Activated effector memory CD4-positive, alpha-beta T cell treated with anti-CD3 and anti-CD28 coated beads, Interleukin-2, amount 50 U/mL, for 16 hours (primary cell): Measurements from ENCODE around the gene PRKAB2.
"Not testable (repeated sequence)": the region's sequence is repeated elsewhere in the genome, so short reads cannot be mapped to it uniquely, and the experiment has no call there.

ENCODE experiments used
- DNase-seq: peaks from one replicate; pipeline ENCODE4 v3.0.0-alpha.2; 2020

PRKAB2 gene

DNA sequence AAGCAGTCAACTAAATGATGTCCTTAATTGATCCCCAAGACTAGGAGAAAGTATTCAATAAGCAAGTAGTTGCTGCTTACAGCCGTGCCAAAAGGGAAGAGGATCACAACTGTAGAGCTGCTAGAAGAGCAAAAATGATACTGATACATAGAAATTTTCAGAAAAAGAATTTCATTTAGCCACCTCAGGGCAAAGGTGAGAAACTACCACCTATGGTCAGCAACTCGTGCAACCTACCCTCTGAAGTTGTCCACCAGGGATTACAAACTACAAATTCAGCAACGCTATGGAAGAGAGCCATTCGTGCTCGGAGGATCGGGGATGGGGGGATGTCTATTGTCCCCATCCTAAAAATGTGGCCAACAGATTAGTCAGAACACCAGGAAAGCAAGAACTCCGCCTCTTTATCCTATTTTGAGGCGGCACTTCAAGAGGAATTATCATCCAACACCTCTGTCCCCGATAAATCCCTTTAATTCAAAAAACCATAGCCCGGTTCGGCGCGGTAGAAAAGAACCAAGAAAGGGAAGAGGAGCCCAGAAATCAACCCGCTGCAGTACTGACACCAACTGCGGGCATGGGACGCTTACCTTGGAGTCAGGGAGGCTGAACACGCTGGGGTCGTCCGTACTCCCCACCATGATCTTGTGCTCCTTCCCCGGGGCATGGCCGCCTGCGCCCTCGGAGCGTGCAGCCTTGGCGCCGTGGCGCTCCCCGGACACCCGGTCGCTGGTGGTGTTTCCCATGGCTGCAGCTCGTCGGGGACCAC lies 687 bp downstream of the PRKAB2 start:
- DNase-seq: no peak

DNA sequence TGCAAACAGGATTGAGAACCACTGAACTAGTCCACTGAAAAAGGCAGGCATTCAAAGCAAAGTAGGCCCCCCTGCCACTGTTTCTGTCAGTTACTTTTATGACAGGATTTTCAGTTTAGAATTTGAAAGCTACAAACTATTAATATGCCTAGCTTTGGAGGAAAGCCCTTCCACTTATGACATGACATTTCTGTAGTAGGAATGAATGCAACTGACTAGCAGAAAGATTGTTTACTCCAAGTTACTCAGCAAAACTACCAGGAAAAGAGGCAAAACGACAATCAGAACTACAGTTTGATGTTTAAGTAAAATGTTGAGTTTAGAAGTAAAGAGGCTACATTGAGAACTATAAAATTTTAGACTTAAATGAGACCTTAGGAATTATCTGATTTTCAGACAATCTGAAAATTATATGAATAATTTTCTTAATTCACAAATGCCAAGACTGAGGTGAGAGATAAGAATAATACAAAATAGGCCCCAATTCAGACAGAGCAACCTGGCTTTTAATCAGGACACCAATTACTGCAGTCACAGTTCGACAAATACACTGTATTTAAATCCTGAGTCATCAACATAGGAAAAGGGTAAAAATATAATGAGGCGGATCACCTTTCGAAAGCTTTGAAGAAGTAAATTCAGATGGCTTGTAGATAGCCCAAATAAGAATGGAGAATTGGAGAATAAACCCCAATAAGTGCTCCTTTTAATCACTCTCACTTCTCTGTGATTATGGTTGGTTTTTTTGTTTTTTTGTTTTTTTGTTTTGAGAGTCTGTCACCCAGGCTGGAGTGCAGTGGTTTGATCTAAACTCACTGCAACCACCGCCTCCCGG lies 2.2 kb downstream of the PRKAB2 start:
- DNase-seq: no peak

DNA sequence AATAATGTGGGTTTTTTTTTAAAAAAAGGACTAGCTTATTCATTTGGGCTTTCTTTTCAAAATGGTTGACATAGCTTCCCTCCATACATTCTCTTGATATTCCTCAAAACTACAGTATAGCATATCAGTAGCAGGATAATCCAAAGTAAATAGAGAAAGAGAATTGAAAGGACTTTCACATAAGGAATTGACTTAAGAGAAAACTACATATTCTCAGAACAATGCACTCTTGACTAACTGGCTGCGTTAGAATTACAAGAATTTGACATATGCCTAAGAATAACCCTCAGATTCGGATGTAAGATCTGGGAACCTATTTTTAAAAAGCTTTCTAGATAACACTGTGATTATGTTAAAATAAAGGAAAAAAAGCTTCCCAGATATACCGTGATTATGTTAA lies 3.1 kb downstream of the PRKAB2 start:
- no peak for DNase-seq

DNA sequence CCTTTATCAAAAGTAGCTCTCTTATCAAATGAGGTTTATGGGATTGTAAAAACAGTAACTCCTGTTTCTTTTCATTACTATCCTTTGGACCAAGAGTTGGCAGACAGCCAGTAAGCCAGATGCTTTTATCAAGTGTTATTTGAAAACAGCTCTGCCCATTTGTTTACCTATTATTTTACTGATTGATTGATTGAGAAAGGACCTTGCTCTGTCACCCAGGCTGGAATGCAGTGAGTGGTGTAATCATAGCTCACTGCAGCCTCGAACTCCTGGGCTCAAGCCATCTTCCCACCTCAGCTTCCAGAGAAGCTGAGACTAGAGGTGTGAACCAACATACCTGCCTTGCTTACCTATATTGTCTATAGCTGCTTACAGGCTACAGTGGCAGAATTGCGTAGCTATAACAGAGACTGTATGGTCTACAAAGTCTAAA lies 3.6 kb downstream of the PRKAB2 start:
- no peak for DNase-seq

DNA sequence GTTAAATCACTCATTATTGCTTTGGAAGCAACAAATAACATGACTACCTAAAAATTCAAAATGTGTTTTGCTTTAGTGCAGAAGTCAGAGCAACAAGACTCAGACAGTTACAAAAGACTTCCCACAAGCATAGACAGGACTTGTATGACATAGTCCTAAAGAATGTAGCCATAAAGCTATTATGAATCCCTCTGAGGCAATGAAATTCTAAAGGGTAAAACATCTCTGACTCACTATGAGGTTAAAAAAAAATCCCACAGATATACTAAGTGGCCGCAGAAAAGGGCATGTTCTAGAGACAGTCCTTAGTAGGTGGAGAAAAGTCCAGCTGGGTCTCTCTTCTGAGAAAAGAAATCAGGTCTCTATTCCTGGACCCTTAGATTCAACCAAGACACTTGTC lies 4.9 kb downstream of the PRKAB2 start:
- no peak for DNase-seq

DNA sequence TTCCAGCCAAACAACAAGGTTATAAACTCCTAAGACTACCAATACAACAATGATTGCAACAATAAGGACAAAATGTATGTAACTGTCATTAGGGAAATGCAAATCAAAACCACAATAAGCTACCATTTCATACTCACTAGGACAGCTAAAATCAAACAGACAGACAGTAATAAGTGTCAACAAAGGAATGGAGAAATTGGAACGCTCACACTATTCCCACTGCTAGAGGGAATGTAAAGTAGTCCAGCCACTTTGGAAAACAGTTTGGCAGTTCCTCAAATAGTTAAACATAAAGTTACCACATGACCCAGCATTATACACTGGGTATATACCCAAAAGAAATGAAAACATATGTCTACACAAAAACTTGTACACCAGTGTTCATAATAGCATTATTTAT lies 9.3 kb downstream of the PRKAB2 start:
- no peak for DNase-seq

DNA sequence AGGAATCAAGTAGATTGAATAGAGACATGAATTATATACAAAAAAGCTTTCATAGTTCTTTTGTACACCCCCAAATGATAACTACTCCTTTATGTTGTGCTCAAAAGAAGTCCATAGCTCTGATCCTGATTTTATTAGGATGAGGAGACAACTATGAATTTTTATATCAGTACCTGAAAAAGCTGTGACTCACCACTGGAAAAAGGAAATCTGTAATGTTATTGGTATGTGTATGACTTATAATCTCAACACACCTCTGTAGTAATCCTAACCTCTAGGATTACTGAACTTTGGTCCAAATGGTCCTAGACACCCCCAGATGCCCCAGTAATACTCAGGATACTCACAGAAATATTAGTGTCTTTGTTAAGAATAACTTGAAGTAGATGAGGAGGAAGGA lies 10.2 kb downstream of the PRKAB2 start:
- DNase-seq: no peak

DNA sequence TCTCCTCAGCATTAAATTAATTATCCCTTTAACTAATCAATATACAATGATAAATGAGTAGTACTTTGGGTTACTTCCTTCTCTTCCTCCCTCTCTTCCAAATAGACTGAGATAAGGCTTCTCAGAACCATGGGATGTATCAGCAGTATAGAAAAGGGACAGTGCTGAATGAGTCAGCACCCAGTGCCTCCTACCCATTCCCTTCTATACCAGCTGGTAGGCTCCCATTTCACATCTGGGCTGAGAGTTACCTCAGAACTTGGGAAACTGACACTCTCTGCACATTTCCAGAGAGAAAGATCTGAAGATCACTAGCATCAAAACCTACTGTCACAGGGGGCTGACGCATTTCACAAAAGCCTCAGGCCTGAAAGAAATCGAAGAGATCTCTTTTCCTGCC lies 15.2 kb downstream of the PRKAB2 start:
- DNase-seq: not testable (repeated sequence)

DNA sequence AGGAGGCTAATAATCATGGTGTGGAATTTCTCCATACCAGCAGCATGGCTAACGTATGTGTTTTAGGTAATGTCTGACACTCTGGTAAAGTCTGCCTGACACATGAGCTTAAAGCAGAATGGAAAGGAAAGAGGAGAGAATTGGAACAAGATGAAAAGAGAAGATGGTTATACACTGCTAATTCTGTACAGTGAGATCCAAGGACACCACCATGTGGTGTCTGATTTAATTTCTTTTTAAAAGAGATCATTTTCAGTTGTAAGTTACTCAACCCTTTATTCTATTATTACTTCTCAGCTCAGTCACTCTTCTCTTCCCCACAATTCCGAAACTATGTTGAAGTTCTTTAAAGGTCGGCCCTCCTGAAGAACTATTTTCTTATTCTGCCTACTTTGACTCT lies 15.6 kb downstream of the PRKAB2 start:
- DNase-seq: no peak

DNA sequence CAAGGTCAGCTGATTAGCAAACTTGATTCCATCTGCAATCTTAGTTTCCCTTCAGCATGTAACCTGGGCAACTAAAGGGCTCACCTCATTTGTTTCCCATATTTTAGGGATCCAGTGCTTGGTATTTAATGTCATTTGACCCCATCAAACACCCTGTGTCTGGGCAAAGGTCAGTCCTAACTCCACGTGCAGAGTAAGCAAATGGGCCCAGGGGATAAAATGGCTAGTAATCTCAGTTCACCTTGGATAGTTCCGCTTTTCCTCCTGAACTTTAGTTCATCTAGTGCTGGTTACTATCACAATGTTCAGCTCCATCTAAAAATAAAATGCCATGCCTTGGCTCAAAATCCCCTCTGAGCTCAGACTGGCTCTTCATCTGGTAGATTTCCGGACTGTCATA lies 19.5 kb downstream of the PRKAB2 start:
- DNase-seq: no peak

DNA sequence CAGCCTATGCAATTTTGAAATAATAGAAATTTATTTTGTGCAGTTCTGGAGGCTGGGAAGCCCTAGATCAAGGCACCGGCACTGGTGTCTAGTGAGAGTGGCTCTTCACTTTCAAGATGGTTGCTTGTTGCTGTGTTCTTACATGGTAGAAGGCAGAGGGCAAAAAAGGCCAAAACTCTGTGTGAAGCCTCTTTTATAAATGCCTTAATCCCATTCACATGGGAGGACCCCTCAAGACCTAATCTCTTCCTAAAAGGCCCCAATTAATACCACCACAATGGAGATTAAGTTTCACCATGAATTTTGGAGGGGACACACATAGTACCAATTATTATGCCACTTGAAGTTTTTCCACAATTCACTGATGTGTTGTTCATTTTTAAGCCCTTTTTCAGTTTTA lies 21.0 kb downstream of the PRKAB2 start:
- DNase-seq: no peak

DNA sequence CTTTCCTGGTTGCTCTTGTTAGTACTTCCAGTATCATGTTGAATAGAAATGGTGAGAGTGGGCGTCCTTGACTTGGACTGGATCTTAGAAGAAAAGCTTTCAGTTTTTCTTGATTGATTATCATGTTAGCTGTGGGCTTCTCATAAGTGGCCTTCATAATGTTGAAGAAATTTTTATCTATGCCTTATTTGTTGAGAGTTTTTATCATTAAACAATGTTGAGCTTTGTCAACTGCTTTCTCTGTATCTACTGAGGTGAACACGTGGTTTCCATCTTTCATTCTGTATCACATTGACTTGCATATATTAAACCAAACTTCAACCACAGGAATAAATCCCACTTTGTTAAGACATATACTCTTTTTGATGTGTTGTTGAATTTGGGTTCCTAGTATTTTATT lies 29.4 kb downstream of the PRKAB2 start:
- no peak for DNase-seq

DNA sequence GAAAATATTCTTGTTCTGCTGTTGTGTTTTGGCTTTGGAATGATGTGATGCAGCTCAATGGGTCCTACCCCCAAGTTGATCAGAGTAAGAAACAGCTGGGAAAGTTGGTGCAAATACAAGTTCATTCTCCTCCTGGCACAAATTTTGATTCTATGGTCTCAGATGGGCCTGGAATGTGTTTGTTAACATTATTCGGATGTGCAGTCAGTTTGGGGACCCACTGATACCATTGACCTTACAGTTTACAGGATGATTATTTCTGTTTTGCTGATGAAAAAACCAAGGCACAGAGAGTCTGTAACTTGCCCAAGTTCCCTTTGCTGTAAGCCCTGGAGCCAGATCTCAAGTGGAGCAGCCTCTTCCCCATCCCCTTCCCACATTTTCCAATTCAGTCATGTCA lies 41.5 kb downstream of the PRKAB2 start:
- not testable (repeated sequence) for DNase-seq

DNA sequence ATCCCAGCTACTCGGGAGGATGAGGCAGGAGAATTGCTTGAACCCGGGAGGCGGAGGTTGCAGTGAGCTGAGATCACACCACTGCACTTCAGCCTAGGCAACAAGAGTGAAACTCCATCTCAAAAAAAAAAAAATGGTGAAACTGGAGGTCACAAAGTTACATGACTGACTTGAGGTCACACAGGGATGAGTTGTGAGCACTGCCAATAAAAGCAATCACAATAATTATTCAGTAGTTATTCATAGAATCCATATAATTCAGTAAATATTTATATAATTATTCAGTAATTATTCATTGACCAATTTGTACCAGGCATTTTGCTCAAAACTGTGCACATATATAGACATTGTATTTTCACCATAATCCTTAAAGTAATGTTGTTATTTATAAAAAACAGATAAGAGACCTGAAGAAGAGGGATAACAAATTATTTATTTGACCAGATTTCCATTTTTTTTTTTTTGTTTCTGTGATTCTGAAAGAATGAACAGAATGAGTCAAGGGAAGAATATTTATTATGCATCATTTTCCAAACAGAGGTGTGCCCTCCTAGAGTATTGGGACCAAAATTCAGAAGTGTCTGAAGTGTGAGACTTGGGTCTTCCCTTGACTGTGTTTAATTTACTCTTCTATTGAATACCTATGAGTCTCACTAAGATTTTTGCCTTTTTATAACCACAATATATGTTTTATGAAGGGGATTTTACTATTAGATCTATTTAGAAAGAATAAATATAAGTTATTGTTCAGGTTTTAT lies 43.0 kb downstream of the PRKAB2 start:
- DNase-seq: no peak

DNA sequence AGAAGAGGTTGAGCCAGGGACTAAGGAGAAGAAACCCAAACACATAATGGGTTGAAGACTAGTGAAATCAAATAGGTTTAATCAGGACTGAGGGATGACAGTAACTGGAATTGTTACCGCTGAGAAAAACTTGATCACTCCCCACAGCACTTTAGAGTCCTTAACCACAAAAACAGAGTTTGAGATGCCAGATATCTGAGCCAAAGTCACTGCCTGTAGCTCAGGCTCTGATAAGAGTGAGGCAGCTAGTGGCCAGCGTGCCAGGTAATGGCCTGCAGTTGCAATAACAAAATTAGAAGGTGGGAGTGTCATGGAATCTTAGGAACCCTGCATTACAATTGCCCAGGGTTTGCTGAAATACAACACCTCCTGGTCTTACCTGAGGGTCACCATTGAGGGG lies 48.0 kb downstream of the PRKAB2 start:
- no peak for DNase-seq

DNA sequence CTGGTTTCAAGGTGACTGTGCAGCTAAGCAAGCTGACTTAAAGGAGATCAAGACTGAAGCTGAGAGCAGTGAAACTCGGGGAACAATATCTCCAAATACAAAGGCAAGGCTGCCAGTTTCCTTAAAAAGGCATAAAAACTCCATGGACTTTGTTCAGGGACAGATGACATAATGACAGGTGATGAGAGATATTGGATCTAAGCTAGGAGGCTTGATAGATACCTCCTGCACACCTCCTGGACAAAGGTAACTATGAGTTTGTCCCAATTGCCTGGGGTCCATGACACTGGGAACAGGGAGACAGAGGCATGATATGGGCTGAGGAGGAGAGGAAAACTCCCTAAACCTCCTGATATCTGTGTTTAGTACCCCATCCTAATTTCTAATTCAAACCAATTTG lies 55.2 kb downstream of the PRKAB2 start:
- no peak for DNase-seq

DNA sequence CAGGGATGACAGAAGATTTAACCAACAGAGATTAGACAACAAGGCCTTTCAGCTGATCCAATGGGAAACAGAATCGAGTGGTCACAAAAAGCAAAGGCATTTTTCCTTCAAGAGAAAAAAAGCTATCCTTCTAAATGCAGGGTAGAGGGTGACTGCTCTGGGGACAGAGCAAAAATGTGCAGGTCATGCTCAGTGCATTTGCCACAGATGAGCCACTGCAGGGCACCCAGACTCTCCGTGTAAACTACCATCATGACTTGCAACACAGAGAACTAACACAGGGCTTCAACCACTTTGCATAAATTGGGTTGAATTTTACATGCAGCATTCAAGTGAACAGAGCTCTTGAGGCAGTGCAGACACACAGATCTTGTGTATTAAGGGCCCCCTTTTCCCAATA lies 56.8 kb downstream of the PRKAB2 start:
- DNase-seq: no peak

DNA sequence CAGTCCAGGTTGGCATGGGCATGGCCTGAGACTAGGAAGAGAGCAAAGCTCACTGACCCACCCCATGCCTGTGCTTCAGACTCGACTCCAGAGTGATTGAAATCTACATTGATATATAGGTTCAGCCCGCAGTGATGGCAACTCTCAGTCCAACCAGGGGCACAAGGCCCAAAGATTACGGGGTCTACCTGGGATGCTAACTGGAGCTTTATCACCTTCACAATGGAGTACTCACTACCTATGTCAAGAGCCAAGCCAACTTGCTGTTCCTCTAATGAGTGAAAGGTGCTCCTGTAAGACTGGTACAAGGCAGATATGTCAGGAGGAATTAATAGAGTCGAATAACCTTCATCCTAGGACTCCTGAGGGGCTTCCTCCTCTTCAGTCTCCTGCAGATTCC lies 57.2 kb downstream of the PRKAB2 start:
- not testable (repeated sequence) for DNase-seq

DNA sequence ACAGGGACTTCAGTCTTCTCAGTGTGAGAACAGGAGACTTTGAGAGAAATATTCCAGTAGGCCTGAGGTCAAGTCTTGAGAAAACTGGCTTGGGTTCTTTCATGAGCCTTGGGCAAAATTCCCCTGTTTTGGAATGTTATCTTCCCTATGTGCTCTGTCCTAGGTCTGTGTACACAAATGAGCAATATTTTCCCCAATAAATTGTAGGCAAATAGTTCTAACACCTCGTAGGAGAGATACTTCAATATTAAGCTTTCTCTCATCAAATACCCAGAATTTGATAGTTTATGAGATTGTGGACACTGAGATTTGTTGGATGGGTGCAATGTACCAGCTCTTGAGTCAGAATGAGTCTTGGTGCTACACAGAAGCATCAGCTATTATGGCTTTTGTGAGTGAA lies 57.9 kb downstream of the PRKAB2 start:
- DNase-seq: not testable (repeated sequence)

DNA sequence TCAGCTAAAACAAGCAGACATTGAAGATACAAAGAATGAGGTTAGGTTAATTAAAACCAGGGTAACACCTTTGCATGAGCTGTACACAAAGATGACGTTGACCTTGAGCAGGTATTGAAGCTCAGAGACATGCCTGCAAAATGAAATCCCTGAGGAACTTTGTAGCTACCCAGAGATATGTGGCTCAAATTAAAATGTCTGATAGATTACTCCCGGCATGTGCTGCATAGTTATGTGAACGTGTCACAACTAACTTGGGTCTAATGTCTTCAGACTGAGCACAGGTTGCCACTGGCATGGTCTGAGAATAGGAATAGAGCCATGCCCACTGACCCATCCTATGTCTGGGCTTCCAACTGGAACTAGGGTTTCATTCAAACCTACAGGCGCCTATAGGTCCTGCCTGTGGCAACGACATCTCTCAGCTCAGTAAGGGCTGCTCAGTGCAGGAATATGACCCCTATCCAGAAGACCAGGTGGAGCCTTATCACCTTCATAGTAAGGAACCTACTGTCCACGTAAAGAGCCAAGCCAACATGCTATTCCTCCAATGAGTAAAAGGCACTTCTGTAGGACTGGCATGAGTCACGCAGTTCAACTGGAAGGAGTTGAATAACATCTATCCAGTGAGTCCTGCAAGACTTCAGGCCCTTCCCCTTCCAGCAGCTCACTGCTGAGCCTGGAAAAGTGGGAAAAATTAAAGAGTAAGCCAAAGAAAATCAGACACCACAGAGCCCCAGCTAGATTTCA lies 60.7 kb downstream of the PRKAB2 start:
- DNase-seq: no peak

DNA sequence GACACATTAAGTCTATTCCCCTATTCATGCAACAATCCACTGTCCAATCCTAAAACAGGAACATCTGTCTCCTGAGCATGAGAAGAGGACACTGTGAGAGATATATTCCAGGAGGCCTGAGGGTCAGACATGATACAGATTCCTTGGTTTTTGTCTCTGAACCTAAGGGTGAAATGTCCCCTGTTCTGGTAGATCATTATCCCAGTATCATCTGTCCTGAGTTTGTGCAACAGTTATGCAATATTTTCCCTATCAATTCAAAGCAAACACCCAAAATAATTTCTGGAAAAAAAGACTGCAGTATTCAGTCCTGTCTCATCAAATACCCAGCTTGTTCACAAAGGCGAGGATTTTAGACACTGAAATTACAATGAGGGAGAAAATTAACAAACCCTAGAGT lies 61.4 kb downstream of the PRKAB2 start:
- no peak for DNase-seq

DNA sequence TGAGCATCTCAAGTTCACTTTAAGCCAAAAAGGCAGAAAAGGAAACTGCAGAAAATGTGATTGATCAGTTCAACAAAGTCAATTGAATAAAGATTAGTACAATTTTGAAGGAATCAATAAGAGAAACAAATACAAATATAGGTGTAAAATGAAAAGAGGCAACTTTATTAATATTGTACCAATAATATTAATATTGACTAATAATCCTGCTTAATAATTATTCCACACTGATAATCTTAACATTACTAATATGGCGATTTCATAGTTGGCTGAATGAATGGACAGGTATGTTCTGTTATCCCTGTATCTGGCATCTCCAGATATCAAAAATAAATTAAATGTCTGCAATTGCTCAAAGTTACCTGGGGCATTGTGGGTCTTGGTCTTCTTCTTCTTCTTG lies 61.8 kb downstream of the PRKAB2 start:
- DNase-seq: no peak

DNA sequence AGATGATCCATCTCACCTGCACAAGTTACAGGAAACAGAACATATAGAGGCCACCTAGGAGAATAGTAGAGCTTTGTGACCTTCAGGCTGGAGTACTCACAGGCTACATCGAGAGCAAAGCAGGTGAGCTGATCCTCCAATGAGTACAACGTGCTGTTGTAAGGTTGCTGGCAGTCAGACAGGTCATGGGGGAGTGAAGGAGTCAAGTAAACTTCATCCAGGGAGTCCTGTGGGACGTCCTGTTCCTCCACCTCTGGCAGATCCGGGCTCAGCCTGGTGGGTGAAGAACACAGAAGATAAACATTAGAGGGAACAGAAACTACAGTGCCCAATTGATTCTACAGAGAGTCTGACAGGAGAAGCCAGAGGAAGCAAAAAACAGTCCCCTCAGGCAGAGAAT lies 62.5 kb downstream of the PRKAB2 start:
- DNase-seq: no peak
